ENCODE data around the gene MAP3K9. TPM values are rescaled to one million over a fixed set of nuclear protein-coding genes. Genes with fewer than 3 reads are reported as not detected.

Gene MAP3K9
- total and polyA plus RNA-seq, 2 of the 8 experiments (the other 6 are each of a cell fraction or from before 2014, with no cell fraction given) = 9.8 to 24.7 TPM

Other genes starting within 250 kb of the MAP3K9 start
- gene MED6, start 208.9 kb downstream of the MAP3K9 start, total RNA-seq (2021; fragmentation: NEBNext Ultra II Directional; extraction: Animal tissue kit (Norgen Biotek cat#: 25700)) = 39.7 and 43.7 TPM in 2 replicates
- 16.9 and 33.1 TPM in 2 replicates for gene MED6, start 208.9 kb downstream of the MAP3K9 start, polyA plus RNA-seq (2011; rRNA removed)
- 27.3 and 29.5 TPM in 2 replicates for gene TTC9, start 167.6 kb downstream of the MAP3K9 start, total RNA-seq (2021; fragmentation: NEBNext Ultra II Directional; extraction: Animal tissue kit (Norgen Biotek cat#: 25700))
- gene TTC9, start 167.6 kb downstream of the MAP3K9 start, polyA plus RNA-seq (2011; rRNA removed) = 16.5 and 21.0 TPM in 2 replicates
- gene PCNX1, start 97.9 kb upstream of the MAP3K9 start, total RNA-seq (2021; fragmentation: NEBNext Ultra II Directional; extraction: Animal tissue kit (Norgen Biotek cat#: 25700)) = 50.5 and 53.2 TPM in 2 replicates
- 29.9 and 37.7 TPM in 2 replicates for gene PCNX1, start 97.9 kb upstream of the MAP3K9 start, polyA plus RNA-seq (2011; rRNA removed)

Data from H1 (cell line).